Omental fat pad (tissue), 4 donors: ENCODE measurements around the gene RAB5A. TPM values are rescaled to one million over a fixed set of nuclear protein-coding genes. Genes with fewer than 3 reads are reported as not detected.
"Not testable (repeated sequence)": the region's sequence is repeated elsewhere in the genome, so short reads cannot be mapped to it uniquely, and the experiment has no call there.

Experiments
- ATAC-seq: fragments of 150-250 bp; one replicate; pipeline ENCODE4 v1.9.1; 2016; ENCODE audit warnings: mild to moderate bottlenecking, moderate library complexity; ENCODE audit not compliant: low FRiP score
- DNase-seq: peaks from one replicate; pipeline ENCODE4 v3.0.0-alpha.2; 2019; ENCODE audit warnings: low spot score
- CTCF ChIP-seq, 3 donors: fragments of 450-650 bp; IDR thresholded peaks; one replicate each; pipeline ENCODE4 v1.5.1; 2016 to 2017; ENCODE audit warnings: antibody characterized with exemption in 3 of 3, mild to moderate bottlenecking in 3 of 3, moderate library complexity in 2 of 3
- total RNA-seq, 4 donors: library from RNA; depleted of rRNA; stranded (reverse); fragments of >200 nt; gene quantifications; one replicate each; pipeline ENCODE4 v1.1.0, GENCODE V29; 2016

Gene RAB5A, protein sequence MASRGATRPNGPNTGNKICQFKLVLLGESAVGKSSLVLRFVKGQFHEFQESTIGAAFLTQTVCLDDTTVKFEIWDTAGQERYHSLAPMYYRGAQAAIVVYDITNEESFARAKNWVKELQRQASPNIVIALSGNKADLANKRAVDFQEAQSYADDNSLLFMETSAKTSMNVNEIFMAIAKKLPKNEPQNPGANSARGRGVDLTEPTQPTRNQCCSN
- total RNA-seq, result 10 to 100 TPM; 65.7 to 96.8 (median 85.8) TPM

DNA sequence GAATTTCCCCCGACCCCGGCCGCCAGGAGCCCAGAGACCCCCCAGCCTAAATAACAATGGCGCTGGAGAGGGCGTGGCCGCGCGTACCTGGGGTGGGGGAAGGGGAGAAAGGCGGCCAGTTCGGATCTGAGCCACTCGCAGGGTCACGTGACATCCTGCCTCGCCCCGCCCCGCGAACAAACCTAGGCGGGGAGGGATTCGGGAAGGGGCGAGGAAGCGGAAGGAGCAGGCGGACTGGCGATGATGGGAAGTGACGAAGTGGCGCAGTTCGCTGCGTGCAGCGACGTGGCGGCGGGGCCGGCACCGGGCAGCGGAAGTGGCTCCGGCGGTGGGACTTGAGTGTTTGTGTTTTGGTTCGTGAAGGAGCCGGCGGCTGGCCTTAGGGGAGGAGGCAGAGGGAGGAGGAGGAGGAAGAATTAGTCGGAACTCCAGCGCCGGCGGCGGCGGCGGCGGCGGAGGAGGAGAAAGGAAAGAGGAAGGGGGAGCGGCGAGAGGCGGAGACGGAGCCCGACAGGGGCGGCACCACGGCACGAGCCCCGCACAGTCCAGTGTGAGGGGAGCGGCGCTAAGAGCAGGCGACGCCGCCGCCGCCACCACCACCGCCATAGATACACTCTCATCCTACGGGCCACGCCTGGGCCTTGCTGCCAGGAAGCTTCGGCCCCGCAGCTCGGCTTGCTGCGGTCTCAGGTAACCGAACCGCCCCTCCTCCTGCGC is at the start of gene RAB5A:
Gene RAB5A (plus strand): TSS at position 266 of the 717 bp plus-strand sequence. CDS start 3,802 bp downstream, outside the sequence.
- DNase-seq, result peak; percentile 94
- no peak for TF ChIP-seq CTCF (IDR thresholded peaks at IDR 0.05)
- ATAC-seq, result peak; percentile 99

GRCh38 chr3:19898721-19899120 is 48.2 kb upstream of the RAB5A start:
- TF ChIP-seq CTCF (IDR thresholded peaks at IDR 0.05), result no peak
- DNase-seq (no peak), ATAC-seq (no peak)

- ATAC-seq (no peak), DNase-seq (no peak)
- TF ChIP-seq CTCF (IDR thresholded peaks at IDR 0.05), result no peak
These were observed 47.6 kb upstream of the RAB5A start for GRCh38 chr3:19899264-19899663.

DNA sequence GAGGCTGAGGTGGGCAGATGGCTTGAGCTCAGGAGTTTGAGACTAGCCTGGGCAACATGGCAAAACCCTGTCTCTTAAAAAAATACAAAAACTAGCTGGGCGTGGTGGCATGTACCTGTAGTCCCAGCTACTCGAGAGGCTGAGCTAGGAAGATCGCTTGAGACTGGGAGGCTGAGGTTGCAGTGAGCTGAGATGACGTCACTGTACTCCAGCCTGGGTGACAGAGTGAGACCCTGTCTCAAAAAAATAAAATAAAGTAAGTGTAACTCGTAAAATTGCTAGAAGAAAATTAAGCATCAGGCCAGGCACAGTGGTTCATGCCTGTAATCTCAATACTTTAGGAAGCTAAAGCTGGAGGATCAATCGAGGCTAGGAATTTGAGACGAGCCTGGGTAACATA is 47.1 kb upstream of the RAB5A start:
- DNase-seq, ATAC-seq: not testable (repeated sequence)

- TF ChIP-seq CTCF (IDR thresholded peaks at IDR 0.05), result no peak
- no peak for DNase-seq
- ATAC-seq, result no peak
These were observed 45.6 kb upstream of the RAB5A start for GRCh38 chr3:19901337-19901736.

DNA sequence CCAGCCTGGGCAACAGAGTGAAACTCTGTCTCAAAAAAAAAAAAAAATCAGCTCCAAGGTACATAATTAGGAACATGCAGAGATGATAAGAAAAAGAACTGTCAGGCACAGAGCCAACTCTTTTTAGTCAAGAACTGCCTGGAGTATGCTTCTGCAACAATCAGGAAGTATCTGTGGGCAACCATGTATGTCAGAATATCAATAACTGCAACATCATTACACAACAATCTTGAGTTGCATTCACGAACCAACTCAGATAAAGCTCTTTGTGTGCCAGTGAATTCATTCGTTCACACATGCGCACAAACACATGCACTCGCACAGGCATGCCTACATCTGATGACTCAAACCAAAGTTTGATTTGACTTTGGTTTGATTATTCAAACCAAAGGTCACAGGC is 45.0 kb upstream of the RAB5A start:
- no peak for ATAC-seq
- DNase-seq, result no peak
- no peak for TF ChIP-seq CTCF (IDR thresholded peaks at IDR 0.05)

- no peak for DNase-seq
- TF ChIP-seq CTCF (IDR thresholded peaks at IDR 0.05), result no peak
- no peak for ATAC-seq
These were observed 43.2 kb upstream of the RAB5A start for GRCh38 chr3:19903649-19904048.
